Type B pancreatic cell (in vitro differentiated cells): ENCODE results near the gene TMEM98. TPM values are rescaled to one million over a fixed set of nuclear protein-coding genes. Genes with fewer than 3 reads are reported as not detected.

Experiments
- DNase-seq: peaks from one replicate; pipeline ENCODE4 v3.0.0; 2021; ENCODE audit warnings: mixed read lengths; ENCODE audit not compliant: unreplicated experiment; ENCODE audit errors: extremely low spot score
- H3K27ac Mint-ChIP-seq: 2 replicates; pipeline ENCODE4 v1.8.0; 2021; ENCODE audit warnings: mild to moderate bottlenecking, mixed read lengths
- H3K27me3 Mint-ChIP-seq: 2 replicates; pipeline ENCODE4 v1.8.0; 2021; ENCODE audit warnings: mixed read lengths
- H3K36me3 Mint-ChIP-seq: 2 replicates; pipeline ENCODE4 v1.8.0; 2021; ENCODE audit warnings: mixed read lengths
- H3K4me1 Mint-ChIP-seq: one replicate; pipeline ENCODE4 v1.8.0; 2021; ENCODE audit warnings: mixed read lengths; ENCODE audit not compliant: unreplicated experiment
- H3K4me3 Mint-ChIP-seq: 2 replicates; pipeline ENCODE4 v1.8.0; 2021; ENCODE audit warnings: mild to moderate bottlenecking, mixed read lengths
- H3K9me3 Mint-ChIP-seq: 2 replicates; pipeline ENCODE4 v1.8.0; 2021; ENCODE audit warnings: mixed read lengths
- total RNA-seq: library from RNA; stranded (reverse); gene quantifications from 2 replicates; pipeline ENCODE4 v1.2.1, GENCODE V29; 2021; ENCODE audit warnings: low replicate concordance
- TF ChIP-seq, protein P1 (sequence below): fragments of 200-600 bp; sonication (generic); conservative IDR thresholded peaks from 2 replicates; pipeline ENCODE4 v1.5.0; 2021; ENCODE audit warnings: antibody characterized with exemption, mild to moderate bottlenecking

The TMEM98 gene
- total RNA-seq, 1 donor from 2014 or later: 161 TPM

- Mint-ChIP-seq H3K4me3 (no peak overlapping the region), H3K27me3 (peaks cover 14% of the 10 kb centered on the region), H3K27ac (no peak overlapping the region), H3K36me3 (no peaks in the 10 kb centered on the region), H3K4me1 (peaks cover 5% of the 10 kb centered on the region), H3K9me3 (peaks cover 4% of the 10 kb centered on the region)
- TF ChIP-seq, protein P1, sequence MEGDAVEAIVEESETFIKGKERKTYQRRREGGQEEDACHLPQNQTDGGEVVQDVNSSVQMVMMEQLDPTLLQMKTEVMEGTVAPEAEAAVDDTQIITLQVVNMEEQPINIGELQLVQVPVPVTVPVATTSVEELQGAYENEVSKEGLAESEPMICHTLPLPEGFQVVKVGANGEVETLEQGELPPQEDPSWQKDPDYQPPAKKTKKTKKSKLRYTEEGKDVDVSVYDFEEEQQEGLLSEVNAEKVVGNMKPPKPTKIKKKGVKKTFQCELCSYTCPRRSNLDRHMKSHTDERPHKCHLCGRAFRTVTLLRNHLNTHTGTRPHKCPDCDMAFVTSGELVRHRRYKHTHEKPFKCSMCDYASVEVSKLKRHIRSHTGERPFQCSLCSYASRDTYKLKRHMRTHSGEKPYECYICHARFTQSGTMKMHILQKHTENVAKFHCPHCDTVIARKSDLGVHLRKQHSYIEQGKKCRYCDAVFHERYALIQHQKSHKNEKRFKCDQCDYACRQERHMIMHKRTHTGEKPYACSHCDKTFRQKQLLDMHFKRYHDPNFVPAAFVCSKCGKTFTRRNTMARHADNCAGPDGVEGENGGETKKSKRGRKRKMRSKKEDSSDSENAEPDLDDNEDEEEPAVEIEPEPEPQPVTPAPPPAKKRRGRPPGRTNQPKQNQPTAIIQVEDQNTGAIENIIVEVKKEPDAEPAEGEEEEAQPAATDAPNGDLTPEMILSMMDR: no peak
- DNase-seq: no peak
These were observed 66.0 kb downstream of the TMEM98 start for GRCh38 chr17:32993977-32994376.

Other genes starting within 250 kb of the TMEM98 start
- gene MYO1D, start 51.0 kb upstream of the TMEM98 start, total RNA-seq: 24.9 and 46.7 TPM in 2 replicates
- not detected in 2 replicates for gene SPACA3, start 63.7 kb downstream of the TMEM98 start, total RNA-seq